K562 (cell line): Measurements from ENCODE around the gene RPL28.

ENCODE experiments used
- BHLHE40 ChIP-seq: IDR thresholded peaks from 2 replicates; pipeline ENCODE4 v1.6.1; 2011; ENCODE audit warnings: low read length, improper control_type of control experiment
- CREB5 ChIP-seq: fragments of 250-450 bp; sonication (Bioruptor Pico); IDR thresholded peaks from 2 replicates; pipeline ENCODE4 v1.5.0; 2020; ENCODE audit warnings: mild to moderate bottlenecking
- MLX ChIP-seq, 2 experiments: fragments of 450-650 bp in 1 of 2; sonication (generic) in 1 of 2; formaldehyde crosslinking; conservative IDR thresholded peaks; 2 replicates each; pipeline versions ENCODE4 v1.4.0 to v1.8.1; 2020 to 2022; ENCODE audit warnings: mild to moderate bottlenecking in 1 of 2, missing genetic modification reagents in 1 of 2
- NBN ChIP-seq: fragments of 450-650 bp; IDR thresholded peaks from 2 replicates; pipeline ENCODE4 v1.6.1; 2016; ENCODE audit warnings: low read depth, mild to moderate bottlenecking
- NCOA1 ChIP-seq: fragments of 450-650 bp; IDR thresholded peaks from 2 replicates; pipeline ENCODE4 v1.6.1; 2016; ENCODE audit warnings: low read depth
- POLR2A ChIP-seq: fragments of 450-650 bp; conservative IDR thresholded peaks from 2 replicates; pipeline ENCODE4 v1.6.1; 2016
- RNF2 ChIP-seq: sonication (generic); IDR thresholded peaks from 2 replicates; pipeline ENCODE4 v1.6.1; 2016
- ZKSCAN1 ChIP-seq: fragments of 150-350 bp; IDR thresholded peaks from 2 replicates; pipeline ENCODE4 v1.6.1; 2016; ENCODE audit warnings: low read depth, low read length
- TF ChIP-seq, protein P1 (sequence below): fragments of 250-450 bp; sonication (Bioruptor Pico); IDR thresholded peaks from 2 replicates; pipeline ENCODE4 v1.8.0; 2022; ENCODE audit warnings: moderate library complexity, mild to moderate bottlenecking, inconsistent platforms
- TF ChIP-seq, protein P2 (sequence below), 2 experiments: IDR thresholded peaks; 2 replicates each; pipeline ENCODE4 v1.6.1; 2011; ENCODE audit warnings: borderline replicate concordance in 1 of 2, control low read depth in 1 of 2, low read depth in 1 of 2, low read length in 1 of 2, mild to moderate bottlenecking in 1 of 2, mixed read lengths in 1 of 2, moderate library complexity in 1 of 2; ENCODE audit not compliant: insufficient read depth in 1 of 2, insufficient read length in 1 of 2, poor library complexity in 1 of 2, severe bottlenecking in 1 of 2; ENCODE audit errors: extremely low read depth in 1 of 2

GRCh38 chr19:55443045-55443823, 57.5 kb downstream of the RPL28 start, which contains the start of gene SHISA7:
- TF ChIP-seq NBN = no peak
- no peak for TF ChIP-seq MLX (CRISPR knock-in tag; conservative IDR thresholded peaks at IDR 0.05)
- TF ChIP-seq CREB5 = no peak
- no peak for TF ChIP-seq BHLHE40
- TF ChIP-seq, protein P1, sequence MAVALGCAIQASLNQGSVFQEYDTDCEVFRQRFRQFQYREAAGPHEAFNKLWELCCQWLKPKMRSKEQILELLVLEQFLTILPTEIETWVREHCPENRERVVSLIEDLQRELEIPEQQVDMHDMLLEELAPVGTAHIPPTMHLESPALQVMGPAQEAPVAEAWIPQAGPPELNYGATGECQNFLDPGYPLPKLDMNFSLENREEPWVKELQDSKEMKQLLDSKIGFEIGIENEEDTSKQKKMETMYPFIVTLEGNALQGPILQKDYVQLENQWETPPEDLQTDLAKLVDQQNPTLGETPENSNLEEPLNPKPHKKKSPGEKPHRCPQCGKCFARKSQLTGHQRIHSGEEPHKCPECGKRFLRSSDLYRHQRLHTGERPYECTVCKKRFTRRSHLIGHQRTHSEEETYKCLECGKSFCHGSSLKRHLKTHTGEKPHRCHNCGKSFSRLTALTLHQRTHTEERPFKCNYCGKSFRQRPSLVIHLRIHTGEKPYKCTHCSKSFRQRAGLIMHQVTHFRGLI = no peak
- no peak for TF ChIP-seq RNF2
- no peak for TF ChIP-seq POLR2A
- TF ChIP-seq, protein P2, sequence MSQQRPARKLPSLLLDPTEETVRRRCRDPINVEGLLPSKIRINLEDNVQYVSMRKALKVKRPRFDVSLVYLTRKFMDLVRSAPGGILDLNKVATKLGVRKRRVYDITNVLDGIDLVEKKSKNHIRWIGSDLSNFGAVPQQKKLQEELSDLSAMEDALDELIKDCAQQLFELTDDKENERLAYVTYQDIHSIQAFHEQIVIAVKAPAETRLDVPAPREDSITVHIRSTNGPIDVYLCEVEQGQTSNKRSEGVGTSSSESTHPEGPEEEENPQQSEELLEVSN (IDR thresholded peaks at IDR 0.05; ENCODE audit: borderline replicate concordance in 1 of 2, extremely low read depth in 1 of 2, insufficient read depth in 1 of 2, insufficient read length in 1 of 2, low read depth in 1 of 2, low read length in 1 of 2, poor library complexity in 1 of 2, severe bottlenecking in 1 of 2) = no peak
- TF ChIP-seq NCOA1 = no peak
- no peak for TF ChIP-seq ZKSCAN1
